ENCODE measurements around the gene MAX. TPM values are rescaled to one million over a fixed set of nuclear protein-coding genes. Genes with fewer than 3 reads are reported as not detected.

The MAX gene
- total RNA-seq, 2 donors from 2014 or later: 44.3 to 49.0 TPM

GRCh38 chr14:65079201-65079600 lies 23.1 kb downstream of the MAX start:
- WGBS, 2 experiments (ENCODE audit: insufficient coverage in 1 of 2, insufficient read length in 1 of 2): 93 to 96% methylated on average over 6 of the region's 6 CpGs
- no peaks in the 10 kb centered on the region for H3K9me3 Mint-ChIP-seq
- no peak for TF ChIP-seq CTCF (conservative IDR thresholded peaks at IDR 0.05)
- H3K27ac Mint-ChIP-seq: no peak overlapping the region
- peaks cover 24% of the 10 kb centered on the region for H3K9me3 ChIP-seq (ENCODE audit: control insufficient read depth, low read length)
- H3K36me3 ChIP-seq (ENCODE audit: control insufficient read depth, insufficient read depth, low read length): peaks cover 78% of the 10 kb centered on the region
- no peak overlapping the region for H3K4me3 ChIP-seq (ENCODE audit: low read length)
- peaks cover 61% of the 10 kb centered on the region for H3K36me3 Mint-ChIP-seq (ENCODE audit: low read depth)
- no peaks in the 10 kb centered on the region for H3K27me3 ChIP-seq (ENCODE audit: control insufficient read depth, insufficient read depth, low read length, poor library complexity, severe bottlenecking)
- no peak overlapping the region for H3K27ac ChIP-seq (ENCODE audit: low read depth, low read length)
- no peak for DNase-seq
- H3K4me3 Mint-ChIP-seq: no peak overlapping the region
- H3K27me3 Mint-ChIP-seq (ENCODE audit: insufficient read depth): no peaks in the 10 kb centered on the region
- H3K4me1 Mint-ChIP-seq: peaks cover 10% of the 10 kb centered on the region
- H3K4me1 ChIP-seq (ENCODE audit: control insufficient read depth, insufficient read depth, low read length): peaks cover 3% of the 10 kb centered on the region
- H3K9ac ChIP-seq (ENCODE audit: extremely low read depth, low read length, poor library complexity, severe bottlenecking): no peak overlapping the region

GRCh38 chr14:65077318-65077717 lies 25.0 kb downstream of the MAX start:
- Mint-ChIP-seq H3K36me3 (ENCODE audit: low read depth) (peaks cover 49% of the 10 kb centered on the region), H3K4me1 (peaks cover 10% of the 10 kb centered on the region), H3K27me3 (ENCODE audit: insufficient read depth) (no peaks in the 10 kb centered on the region), H3K9me3 (no peaks in the 10 kb centered on the region), H3K27ac (no peak overlapping the region), H3K4me3 (no peak overlapping the region)
- Histone ChIP-seq H3K9me3 (ENCODE audit: control insufficient read depth, low read length) (peaks cover 22% of the 10 kb centered on the region), H3K27ac (ENCODE audit: low read depth, low read length) (no peak overlapping the region), H3K4me3 (ENCODE audit: low read length) (no peak overlapping the region), H3K9ac (ENCODE audit: extremely low read depth, low read length, poor library complexity, severe bottlenecking) (no peak overlapping the region), H3K4me1 (ENCODE audit: control insufficient read depth, insufficient read depth, low read length) (peaks cover 3% of the 10 kb centered on the region), H3K36me3 (ENCODE audit: control insufficient read depth, insufficient read depth, low read length) (peaks cover 70% of the 10 kb centered on the region), H3K27me3 (ENCODE audit: control insufficient read depth, insufficient read depth, low read length, poor library complexity, severe bottlenecking) (no peaks in the 10 kb centered on the region)
- no peak for TF ChIP-seq CTCF (conservative IDR thresholded peaks at IDR 0.05)
- no peak for DNase-seq
- 90 to 100% methylated on average over 2 of the region's 2 CpGs for WGBS, 2 experiments (ENCODE audit: insufficient coverage in 1 of 2, insufficient read length in 1 of 2)

GRCh38 chr14:65075628-65076325 lies 26.5 kb downstream of the MAX start:
- peaks cover 3% of the 10 kb centered on the region for H3K4me1 ChIP-seq (ENCODE audit: control insufficient read depth, insufficient read depth, low read length)
- H3K4me3 ChIP-seq (ENCODE audit: low read length): no peak overlapping the region
- DNase-seq: no peak
- Mint-ChIP-seq H3K9me3 (no peaks in the 10 kb centered on the region), H3K4me3 (no peak overlapping the region), H3K27me3 (ENCODE audit: insufficient read depth) (no peaks in the 10 kb centered on the region), H3K36me3 (ENCODE audit: low read depth) (peaks cover 36% of the 10 kb centered on the region), H3K27ac (no peak overlapping the region), H3K4me1 (peaks cover 10% of the 10 kb centered on the region)
- 88 to 91% methylated on average over 6 to 17 of the region's 17 CpGs for WGBS, 2 experiments (ENCODE audit: insufficient coverage in 1 of 2, insufficient read length in 1 of 2)
- no peak overlapping the region for H3K9ac ChIP-seq (ENCODE audit: extremely low read depth, low read length, poor library complexity, severe bottlenecking)
- TF ChIP-seq CTCF (conservative IDR thresholded peaks at IDR 0.05): no peak
- H3K36me3 ChIP-seq (ENCODE audit: control insufficient read depth, insufficient read depth, low read length): peaks cover 55% of the 10 kb centered on the region
- no peaks in the 10 kb centered on the region for H3K27me3 ChIP-seq (ENCODE audit: control insufficient read depth, insufficient read depth, low read length, poor library complexity, severe bottlenecking)
- H3K9me3 ChIP-seq (ENCODE audit: control insufficient read depth, low read length): peaks cover 6% of the 10 kb centered on the region
- no peak overlapping the region for H3K27ac ChIP-seq (ENCODE audit: low read depth, low read length)
